Stimulated activated CD8-positive, alpha-beta memory T cell treated with anti-CD3 and anti-CD28 coated beads, Interleukin-15, amount 100 ng/mL, for 24 hours (primary cell): ENCODE data around the gene LIMK2.
"Not testable (repeated sequence)": the region's sequence is repeated elsewhere in the genome, so short reads cannot be mapped to it uniquely, and the experiment has no call there.

Experiments
- DNase-seq: peaks from one replicate; pipeline ENCODE4 v3.0.0-alpha.2; 2020; ENCODE audit warnings: low read depth

The LIMK2 gene

DNA sequence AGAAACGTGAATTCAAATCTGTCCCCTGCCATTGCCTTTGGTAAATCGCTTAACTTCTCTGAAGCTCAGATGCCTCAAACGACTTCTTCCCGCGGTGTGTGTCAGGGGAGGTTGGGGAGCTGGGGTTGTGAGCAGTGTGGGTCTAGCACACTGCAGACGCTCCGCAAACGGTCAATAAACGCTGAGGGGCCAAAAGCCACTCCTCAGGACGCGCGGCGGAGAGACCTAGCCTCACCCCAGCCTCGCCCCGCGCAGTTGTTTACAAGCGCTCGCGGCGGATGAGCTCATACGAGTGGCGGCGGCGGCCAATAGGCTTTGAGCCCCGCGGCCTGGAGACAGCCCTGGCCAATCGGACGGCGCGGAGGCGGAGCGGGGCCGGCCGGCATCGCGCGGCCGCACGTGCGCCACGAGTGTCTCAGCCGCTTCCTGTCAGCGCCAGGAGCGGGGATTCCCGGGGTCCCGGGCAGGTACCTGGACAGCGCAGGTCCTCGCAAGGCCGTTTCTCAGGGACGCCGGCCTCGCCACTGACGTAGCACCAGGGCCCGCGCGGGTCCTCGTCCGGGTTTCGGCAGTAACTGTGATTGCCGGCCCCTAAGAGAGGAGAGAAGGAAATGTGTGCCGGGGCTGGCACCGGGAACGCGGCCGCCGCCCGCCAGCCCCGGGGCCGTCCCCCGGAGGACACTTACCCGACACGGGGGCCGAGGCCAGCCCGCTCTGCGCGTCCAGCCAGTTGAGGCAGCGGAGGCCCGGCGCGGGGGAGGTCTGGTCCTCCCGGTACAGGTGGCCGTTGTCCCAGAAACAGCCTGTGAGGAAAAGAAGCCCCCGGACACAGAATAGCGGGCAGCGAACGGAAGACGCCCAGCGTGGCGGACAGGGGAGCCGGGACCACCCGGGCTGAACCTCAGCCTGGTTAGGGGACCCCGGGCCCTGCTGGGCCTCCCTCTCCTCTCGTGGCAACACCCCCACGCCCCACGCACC lies 78.7 kb downstream of the LIMK2 start:
- DNase-seq = peak; percentile 84

DNA sequence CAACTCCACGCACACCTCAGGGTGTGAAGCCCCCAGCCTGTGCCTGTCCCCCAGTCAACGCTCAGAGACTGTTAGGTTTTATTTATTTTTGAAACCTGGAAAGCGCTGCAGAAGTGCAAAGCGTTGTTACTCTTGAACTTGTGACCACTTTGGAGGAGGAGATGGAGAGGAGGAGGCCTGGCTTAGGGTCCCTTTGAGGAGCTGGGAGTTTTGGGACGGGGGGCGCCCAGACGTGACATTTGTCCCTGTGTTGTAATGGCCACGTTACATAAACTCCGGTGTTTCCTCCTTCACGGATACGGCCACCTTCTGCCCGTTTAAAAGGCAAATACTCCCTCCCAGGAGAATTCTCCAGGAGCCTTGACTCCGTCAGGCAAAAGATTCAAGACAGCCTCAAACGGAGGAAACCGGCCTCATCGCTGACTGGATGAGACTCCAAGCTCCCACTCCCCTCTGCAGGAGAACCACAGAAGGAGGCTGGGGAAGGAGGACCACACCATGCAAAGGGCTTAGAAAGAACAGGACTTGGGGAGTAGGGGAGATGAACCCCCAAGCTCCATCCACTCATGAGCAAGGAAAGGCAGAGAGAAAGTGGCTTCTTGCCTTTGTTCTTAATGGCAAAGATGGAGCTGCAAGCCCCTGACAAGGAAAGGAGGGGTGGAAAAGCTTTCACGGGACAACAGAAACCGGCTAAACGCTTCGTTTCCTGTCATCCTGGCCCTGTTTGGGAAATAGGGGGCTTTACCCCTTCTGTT lies 79.6 kb downstream of the LIMK2 start:
- DNase-seq = no peak

DNA sequence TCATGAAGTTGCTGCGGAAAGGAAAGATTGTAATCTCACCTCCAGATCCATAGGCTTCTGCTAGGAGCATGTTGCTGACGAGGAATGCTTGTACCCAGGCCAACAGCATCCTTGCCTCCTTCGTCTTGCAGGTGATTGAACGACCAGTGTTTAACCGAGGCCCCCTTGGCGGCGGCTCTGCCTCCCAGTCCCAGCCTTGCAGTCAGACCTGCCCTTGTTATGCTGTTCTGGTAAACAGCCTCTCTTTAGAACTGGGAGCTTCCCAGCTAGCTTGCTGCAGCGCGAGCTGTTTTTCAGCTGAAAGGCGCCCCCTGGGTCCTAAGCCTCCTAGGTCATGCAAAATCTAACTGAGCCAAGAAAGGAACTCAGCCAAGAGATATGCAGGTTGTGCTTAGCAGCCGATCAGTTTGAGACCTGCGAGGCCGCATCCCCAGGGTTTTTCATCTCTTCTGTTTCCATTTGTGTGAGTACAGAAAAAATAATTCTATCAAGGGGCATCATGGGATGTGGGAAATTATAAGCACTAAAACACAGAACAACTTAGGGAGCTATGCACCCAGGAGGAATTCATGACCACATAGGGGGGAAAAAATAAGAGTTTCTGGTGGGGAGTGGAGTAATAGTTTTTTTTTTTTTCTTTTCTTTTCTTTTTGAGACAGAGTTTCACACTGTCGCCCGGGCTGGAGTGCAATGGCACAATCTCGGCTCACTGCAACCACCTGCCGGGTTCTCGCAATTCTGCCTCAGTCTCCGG lies 80.3 kb downstream of the LIMK2 start, which contains the start of gene PIK3IP1:
Gene PIK3IP1 (minus strand): TSS at position 253 of the 754 bp plus-strand sequence. CDS start 144 bp downstream, at position 109.
- DNase-seq = peak; percentile 46

DNA sequence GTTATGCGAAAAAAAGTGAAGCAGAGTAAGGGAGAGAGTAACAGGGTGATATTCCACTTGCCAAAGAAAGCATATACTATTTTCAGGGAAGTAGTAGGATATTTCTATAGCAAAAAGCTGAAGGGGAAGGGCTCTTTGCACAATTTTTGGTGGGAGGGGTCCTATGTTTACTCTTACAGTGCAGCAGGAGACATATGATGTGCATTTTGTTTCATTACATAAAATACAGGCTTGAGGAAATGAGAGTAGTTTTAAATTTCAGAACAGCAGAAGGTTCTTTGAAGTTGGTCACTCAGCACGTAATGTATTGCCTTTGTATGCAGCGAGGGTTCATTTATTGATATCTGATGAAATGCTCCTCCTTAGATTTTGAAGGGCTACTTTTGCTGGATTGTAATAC lies 83.3 kb downstream of the LIMK2 start:
- no peak for DNase-seq

DNA sequence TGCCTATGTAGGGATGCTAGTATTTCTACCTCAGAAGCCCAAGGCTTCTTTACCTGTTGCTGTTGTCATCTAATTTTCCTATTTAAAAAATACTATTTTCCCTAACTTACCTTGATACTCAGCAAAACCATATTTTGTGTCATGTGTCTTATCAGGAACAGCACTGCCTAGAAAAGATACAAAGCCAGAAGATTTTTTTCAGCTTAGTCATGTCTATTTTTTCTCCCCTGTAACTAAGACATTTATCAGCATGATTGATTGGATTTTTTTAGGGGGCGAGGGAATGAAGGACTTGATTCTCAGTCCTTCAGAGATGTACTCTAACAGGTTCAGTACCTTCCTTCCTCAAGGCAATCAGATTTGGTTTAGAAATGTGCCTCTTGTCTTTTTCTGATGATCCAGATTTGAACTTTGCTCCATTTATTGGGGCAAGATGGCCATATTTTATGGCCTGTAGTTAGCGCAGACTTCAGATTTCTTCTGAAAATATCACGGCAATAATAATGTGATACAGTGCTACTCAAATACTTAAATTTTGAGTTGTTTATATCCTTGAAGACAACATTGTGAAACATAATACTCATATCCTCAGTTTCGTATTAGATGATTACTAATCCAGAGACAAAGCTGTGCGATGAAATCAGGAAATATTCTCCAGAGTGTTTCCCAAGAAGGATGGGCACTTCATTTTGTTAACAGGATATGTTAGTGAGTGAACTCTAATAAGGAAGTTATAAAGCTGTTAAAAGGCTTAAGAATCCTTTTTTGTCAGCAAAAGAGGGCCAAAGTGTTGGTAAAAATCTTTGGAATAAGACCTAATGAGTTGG lies 83.9 kb downstream of the LIMK2 start:
- DNase-seq = no peak

DNA sequence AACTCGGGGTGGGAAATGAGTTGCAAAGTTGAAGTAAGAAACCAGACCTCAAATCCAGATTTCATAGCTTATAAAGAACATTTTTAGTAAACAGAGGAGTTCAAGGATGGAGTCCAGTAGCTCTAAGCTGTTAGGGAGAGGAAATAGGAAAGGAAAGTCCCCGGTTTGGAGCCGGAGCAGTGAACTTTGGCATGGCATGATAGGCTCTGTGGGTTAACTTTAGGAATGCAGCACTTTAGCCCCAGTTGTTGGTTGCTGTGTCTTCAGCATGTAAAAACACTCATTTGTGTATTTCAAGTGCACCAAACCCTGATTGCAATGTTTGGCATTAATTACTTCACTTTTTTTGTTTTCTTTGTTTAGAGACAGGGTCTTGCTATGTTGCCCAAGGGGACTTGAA lies 88.8 kb downstream of the LIMK2 start:
- DNase-seq = no peak

DNA sequence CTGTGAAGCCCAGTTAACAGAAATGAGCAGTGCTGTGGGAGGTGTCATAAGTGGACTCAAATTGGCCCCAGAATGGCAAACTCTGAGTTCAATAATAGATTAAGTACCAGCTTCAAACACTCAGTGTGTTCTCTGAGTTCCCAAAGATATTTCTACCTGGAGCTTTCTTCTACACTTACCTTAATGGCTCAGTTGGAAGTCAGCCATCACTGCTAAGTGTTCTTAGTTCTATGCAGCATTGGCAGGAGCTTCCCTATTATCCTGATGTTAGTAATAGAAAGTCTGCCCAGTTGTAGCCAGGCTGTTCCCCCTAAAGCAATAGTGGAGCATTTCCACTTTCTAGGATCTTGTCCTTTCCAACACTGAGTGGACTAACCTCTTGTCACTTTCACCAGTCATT lies 89.9 kb downstream of the LIMK2 start:
- DNase-seq = no peak

DNA sequence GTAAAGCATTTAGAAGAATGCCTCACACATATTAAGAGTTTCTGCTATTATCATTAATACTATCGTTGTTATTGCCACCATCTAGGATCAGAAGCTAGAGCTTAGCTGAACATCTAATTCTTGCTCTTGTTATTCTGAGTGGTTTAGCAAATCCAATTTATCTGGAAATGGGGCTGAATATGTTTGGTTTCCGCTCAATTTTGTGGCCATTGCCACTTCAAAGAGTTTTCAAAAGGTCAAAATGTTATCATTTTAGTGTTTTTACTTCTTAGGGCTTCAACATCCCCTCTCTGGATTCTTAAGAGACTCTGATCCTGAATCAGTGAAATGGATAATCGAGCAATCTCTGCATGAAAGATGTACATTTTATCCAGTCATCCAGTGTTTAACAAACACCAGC lies 90.4 kb downstream of the LIMK2 start:
- DNase-seq = no peak

DNA sequence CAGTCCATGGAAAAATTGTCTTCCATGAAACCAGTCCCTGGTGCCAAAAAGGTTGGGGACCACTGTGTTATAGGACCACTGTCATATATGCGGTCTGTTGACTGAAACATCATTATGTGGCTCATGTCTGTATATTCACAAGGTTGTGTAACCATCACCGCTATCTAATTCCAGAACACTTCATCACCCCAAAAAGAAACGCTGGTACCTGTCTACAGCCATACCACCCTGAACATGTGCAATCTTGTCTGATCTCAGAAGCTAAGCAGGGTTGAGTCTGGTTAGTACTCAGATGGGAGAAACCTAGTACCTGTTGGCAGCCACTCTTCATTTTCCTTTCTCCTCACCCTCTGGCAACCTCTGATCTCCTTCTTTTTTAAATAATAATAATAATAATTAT lies 93.1 kb downstream of the LIMK2 start:
- no peak for DNase-seq

DNA sequence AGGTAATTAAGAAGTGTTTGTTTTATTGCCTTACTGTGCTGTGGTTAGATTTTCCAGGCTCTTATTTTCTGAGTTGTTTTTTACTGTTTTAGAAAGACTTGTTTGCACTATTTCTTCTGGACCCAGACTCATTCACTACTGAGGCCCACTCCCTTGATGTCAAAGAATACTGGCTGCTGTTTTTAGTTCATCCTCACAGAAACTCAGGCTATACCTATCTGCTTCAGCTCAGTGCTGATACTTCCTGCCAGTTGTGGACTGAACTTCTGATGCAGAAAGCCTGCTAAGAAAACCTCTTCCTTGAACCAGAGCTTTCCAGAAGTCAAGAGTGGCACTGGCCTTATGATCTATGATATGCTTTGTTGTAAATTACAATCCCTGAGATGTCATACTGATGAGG lies 96.1 kb downstream of the LIMK2 start:
- no peak for DNase-seq

DNA sequence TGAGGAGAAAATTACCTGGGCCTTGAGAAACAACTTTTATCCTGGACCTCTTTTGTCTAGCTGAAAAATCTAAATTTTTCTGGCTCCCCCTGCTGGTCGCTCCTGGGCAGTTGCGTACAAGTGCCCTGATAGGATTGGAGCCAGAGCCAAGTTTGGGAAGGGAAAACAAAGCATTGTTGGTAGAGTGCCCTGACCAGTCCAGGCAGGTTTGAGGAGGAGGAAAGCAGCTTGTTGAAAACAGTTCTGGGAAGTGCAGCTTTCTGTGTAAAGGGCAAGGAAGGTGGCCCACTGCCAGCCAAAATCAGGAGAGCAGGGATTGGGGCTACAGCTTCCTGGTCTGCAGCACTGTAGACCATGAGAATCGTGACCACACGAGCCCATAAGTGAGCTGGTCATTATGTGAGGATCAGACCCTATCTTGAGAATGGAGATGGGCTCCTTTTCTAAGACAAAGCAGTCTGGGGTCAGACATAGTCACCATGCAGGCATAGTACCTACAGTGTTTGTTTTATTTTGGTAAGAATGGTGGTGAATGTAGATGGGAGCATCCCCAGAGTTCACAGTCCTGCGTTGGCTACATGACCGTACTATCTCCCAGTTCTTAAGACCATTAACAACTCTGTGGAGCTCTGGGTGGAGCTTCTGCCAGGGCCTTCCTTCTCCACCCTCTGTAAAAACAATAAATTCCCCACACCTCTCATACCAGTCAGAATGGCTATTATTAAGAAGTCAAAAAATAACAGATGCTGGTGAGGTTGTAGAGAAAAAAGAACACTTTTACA lies 101.5 kb downstream of the LIMK2 start:
- no peak for DNase-seq

DNA sequence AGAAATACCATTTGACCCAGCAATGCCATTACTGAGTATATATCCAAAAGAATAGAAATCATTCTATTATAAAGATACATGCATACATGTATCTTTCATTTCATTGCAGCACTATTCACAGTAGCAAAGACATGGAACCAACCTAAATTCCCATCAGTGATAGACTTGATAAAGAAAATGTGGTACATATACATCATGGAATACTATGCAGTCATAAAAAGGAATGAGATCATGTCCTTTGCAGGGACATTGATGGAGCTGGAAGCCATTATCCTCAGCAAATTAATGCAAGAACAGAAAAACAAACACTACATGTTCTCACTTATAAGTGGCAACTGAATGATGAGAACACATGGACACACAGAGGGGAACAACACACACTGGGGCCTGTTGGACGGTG lies 102.1 kb downstream of the LIMK2 start:
- DNase-seq = not testable (repeated sequence)

DNA sequence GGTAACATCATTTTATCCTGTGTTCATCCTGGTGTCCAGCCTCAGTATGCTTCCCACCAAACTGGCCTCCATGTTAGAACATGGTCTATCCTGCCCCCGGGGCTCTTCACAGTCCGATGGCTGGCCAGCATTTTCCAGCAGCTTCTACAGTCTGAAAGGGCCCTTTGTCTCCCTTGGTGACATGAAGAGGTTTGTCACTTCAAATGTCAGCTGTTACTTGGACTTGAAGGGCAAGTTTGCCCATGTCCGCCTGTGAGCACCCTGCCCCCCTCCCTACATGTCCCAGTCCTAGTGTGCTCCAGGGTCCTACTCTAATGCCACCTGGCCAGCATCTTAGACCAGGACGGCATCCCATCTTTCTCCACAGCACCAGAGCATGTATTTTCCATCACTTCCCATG lies 109.3 kb downstream of the LIMK2 start:
- DNase-seq = no peak

DNA sequence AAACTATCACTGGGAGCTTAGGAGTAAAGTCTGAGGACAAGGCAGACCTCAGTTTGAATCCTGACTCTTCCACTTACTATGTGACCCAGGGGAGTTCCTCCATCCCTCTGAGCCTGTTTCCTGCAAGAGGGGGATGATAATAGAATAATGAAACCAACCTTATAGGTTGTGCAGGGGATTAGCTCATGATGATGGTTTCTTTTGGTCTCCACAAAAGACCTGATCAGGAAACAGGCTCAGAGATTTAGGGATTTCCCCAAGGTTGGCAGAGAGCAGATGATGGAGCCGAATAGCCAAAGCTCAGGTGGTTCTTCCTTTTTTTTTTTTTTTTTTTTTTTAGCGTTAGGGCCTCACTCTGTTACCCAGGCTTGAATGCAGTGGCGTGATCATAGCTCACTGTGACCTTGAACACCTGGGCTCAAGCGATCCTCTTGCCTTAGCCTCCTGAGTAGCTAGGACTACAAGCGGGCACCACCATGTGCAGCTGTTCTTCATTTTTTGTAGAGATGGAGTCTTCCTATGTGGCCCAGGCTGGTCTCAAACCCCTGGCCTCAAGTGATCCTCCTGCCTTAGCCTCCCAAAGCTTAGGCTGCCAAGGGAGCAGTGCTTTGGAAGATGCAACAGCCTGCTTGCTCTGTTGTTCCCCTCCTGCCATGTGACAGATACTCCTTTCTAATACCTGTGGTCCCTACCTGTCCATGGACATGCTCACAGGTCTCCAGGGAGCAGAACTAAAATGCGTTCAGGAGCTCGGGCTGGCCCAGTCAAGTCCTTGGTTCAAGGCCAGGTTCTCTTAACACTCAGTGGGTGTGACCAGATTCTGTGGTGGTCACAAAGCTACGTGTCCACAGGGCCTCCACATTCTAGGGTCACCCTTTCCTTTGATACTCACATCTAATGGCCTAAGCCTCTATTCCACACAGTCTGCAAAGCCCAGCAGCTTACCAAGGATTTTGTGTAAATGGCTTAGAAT lies 111.8 kb downstream of the LIMK2 start:
- DNase-seq = no peak

DNA sequence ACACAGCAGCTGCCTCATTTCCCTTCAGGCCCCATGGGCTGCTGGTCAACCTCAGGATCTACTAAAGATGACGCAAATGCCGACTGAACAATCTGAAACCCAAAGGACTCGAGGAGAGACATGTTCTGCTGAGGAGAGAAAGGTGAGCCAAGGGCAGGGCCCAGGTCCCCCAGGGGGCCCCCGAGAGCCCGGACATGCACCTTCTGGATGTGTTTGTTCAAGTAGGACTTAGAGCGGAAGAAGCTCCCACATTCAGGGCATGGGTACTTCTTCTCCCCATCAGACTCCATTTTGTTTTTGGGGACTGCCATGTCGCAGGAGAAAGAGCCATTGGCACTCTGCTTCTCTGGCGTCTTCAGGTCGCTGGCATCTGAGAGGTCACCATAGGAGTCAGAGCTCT lies 114.8 kb downstream of the LIMK2 start:
- no peak for DNase-seq

DNA sequence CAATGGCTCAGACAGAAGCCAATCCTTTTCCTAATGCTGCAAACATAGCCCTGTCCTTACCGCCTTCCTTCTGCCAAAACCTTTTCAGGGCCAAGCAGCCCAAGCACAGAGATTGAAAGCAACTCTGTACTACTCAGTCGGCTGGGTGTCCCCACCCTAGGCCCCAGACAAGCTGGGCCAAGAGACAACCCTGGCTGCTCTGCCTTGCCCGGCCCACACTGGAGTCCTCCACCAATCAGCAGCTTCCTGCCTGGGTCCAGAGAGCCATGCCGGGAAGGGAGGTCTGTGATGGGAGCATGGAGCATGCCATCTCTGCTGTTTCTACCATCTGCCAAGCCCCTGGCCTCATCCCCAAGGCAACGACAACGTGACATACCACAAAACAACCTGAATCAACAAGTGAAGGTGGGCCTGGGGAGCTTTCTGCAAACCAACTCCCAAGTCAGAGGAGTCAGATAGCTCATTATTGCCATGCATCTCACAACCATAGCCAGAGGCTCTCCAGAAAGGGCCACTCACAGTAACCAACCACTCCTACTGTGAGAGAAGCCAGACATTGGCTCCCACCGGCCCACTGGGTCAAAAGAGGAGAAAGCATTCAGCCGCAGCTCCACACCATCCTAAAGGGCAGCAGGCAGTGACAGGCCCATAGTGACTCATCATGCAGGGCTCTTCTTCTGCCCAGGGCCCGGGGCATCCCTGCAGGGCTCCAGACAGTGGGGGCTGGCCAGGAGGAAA lies 115.9 kb downstream of the LIMK2 start:
- no peak for DNase-seq

DNA sequence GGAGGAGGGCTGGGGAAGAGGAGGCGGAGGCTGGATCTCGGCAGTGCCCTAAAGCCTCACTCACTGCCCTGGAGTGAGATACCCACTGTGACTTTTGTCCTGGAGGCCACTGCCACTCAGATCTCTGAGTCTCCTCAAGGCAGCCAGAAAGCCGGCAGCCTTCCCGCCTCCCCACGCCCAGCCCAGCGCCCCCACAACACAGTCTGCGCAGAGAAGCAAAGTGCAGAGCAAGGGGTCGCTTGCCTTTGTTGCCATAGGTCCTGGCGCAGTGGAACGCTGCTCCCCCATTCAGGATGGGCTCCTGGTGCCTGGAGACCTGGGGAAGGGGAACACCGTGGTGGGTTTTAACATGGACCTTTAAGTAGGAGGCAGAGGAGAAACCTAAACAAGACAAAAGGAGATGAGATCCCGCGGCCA lies 116.5 kb downstream of the LIMK2 start:
- DNase-seq = no peak

DNA sequence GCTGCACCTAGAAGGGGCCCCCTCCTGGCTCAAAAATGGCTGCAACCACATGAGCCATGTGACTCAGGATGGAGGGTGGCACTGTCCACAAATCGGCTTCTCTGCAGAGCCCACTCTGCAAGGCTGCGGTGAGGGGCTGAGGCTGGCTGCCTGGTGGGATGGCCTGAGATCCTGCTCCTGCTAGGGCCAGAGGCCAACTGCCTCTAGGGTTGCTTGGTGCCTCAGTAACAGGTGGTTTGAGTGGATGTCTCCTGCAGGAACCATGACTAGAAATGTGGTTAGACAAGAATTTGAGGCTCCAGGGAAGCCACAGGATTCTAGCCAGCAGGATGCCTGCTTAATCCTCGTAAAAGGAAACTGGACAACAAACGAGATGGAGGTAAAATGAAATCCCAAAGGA lies 116.9 kb downstream of the LIMK2 start:
- no peak for DNase-seq
